Ishikawa (cell line): ENCODE results near the gene RNF31.

ENCODE experiments used
- CREB1 ChIP-seq: IDR thresholded peaks from 2 replicates; pipeline ENCODE4 v1.6.1; 2012; ENCODE audit warnings: low read depth
- EGR1 ChIP-seq: IDR thresholded peaks from 2 replicates; pipeline ENCODE4 v1.6.1; 2012
- EP300 ChIP-seq: IDR thresholded peaks from 2 replicates; pipeline ENCODE4 v1.6.1; 2012; ENCODE audit warnings: borderline replicate concordance
- FOXM1 ChIP-seq: IDR thresholded peaks from 2 replicates; pipeline ENCODE4 v1.6.1; 2012; ENCODE audit warnings: low read depth, borderline replicate concordance
- NFIC ChIP-seq: IDR thresholded peaks from 2 replicates; pipeline ENCODE4 v1.6.1; 2012
- RAD21 ChIP-seq: IDR thresholded peaks from 2 replicates; pipeline ENCODE4 v1.6.1; 2012; ENCODE audit warnings: low read depth
- TAF1 ChIP-seq: IDR thresholded peaks from 2 replicates; pipeline ENCODE4 v1.6.1; 2012; ENCODE audit warnings: low read depth, mild to moderate bottlenecking
- TCF12 ChIP-seq: IDR thresholded peaks from 2 replicates; pipeline ENCODE4 v1.6.1; 2012; ENCODE audit warnings: low read depth
- YY1 ChIP-seq: IDR thresholded peaks from 2 replicates; pipeline ENCODE4 v1.6.1; 2012; ENCODE audit warnings: low read depth
- ZBTB7A ChIP-seq: IDR thresholded peaks from 2 replicates; pipeline ENCODE4 v1.6.1; 2012; ENCODE audit warnings: low read depth
- TF ChIP-seq, protein P1 (sequence below): IDR thresholded peaks from 2 replicates; pipeline ENCODE4 v1.6.1; 2012; ENCODE audit warnings: low read depth, mild to moderate bottlenecking
- TF ChIP-seq, protein P2 (sequence below): IDR thresholded peaks from 2 replicates; pipeline ENCODE4 v1.6.1; 2012

DNA sequence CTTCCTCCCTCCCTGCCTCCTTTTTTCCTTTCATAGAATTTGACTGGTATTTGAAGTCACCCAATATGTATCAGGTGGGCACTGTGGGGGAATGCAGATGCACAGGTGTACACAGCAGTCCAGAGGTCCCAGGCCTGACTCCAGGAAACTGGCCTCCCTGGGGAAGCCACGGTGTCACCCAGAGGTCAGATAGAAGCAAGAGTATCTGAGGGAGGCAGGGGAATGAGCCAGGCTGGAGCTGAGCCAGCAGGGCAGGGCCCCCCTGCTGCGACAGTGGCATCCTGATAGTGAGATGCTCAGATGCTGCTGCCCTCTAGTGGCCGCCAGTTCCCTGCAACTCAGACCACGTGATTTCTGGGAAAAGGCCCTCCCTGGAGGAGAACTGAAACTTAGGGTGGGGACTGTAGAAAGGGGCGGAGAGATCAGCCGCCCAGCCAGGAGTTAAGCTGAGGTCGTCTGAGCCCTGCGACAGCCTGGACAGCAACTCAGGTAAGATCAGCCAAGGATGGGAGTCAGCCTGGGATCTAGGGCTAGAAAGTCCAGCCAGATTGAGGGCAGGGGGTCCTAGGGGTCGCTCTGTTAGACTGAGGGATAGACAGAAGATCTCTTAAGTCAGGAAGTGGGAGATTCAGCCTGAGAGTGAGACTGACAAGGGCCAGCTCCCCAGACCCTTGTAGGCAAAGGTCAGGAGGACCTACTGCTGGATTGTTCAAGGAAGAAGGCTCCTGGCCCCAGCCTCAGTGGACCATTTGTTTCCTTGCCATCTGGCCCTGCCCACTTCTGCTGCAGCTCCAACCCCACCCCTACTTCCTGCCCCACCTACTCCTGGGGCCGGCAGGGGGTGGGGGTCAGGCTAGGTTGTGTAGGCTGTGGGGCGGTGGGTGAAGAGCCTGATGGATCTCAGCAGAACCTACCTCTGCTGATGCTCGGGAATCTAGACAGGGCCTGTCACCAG, 13.8 kb downstream of the RNF31 start, which contains the start of gene IRF9:
- TF ChIP-seq RAD21, result peak; percentile 73
- TF ChIP-seq EGR1, result no peak
- TF ChIP-seq FOXM1, result no peak
- 0 out of 2 replicates have a peak, but pooled peaks have one; percentile 10 for TF ChIP-seq EP300
- no peak for TF ChIP-seq CREB1
- peak; percentile 21; the same call in 1 of the 2 replicates for TF ChIP-seq YY1
- TF ChIP-seq, protein P1, sequence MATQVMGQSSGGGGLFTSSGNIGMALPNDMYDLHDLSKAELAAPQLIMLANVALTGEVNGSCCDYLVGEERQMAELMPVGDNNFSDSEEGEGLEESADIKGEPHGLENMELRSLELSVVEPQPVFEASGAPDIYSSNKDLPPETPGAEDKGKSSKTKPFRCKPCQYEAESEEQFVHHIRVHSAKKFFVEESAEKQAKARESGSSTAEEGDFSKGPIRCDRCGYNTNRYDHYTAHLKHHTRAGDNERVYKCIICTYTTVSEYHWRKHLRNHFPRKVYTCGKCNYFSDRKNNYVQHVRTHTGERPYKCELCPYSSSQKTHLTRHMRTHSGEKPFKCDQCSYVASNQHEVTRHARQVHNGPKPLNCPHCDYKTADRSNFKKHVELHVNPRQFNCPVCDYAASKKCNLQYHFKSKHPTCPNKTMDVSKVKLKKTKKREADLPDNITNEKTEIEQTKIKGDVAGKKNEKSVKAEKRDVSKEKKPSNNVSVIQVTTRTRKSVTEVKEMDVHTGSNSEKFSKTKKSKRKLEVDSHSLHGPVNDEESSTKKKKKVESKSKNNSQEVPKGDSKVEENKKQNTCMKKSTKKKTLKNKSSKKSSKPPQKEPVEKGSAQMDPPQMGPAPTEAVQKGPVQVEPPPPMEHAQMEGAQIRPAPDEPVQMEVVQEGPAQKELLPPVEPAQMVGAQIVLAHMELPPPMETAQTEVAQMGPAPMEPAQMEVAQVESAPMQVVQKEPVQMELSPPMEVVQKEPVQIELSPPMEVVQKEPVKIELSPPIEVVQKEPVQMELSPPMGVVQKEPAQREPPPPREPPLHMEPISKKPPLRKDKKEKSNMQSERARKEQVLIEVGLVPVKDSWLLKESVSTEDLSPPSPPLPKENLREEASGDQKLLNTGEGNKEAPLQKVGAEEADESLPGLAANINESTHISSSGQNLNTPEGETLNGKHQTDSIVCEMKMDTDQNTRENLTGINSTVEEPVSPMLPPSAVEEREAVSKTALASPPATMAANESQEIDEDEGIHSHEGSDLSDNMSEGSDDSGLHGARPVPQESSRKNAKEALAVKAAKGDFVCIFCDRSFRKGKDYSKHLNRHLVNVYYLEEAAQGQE, result no peak
- TF ChIP-seq ZBTB7A, result no peak
- TF ChIP-seq TCF12, result 0 out of 2 replicates have a peak, but pooled peaks have one; percentile 25
- peak; percentile 95 for TF ChIP-seq NFIC
- TF ChIP-seq TAF1, result no peak; the same call in 1 of the 2 replicates
- TF ChIP-seq, protein P2, sequence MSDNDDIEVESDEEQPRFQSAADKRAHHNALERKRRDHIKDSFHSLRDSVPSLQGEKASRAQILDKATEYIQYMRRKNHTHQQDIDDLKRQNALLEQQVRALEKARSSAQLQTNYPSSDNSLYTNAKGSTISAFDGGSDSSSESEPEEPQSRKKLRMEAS, result peak; percentile 65; the same call in 1 of the 2 replicates
